HCT116 (cell line): ENCODE results near the gene TCHP. TPM values are rescaled to one million over a fixed set of nuclear protein-coding genes. Genes with fewer than 3 reads are reported as not detected.
A peak's percentile ranks its signal among the peaks of the same experiment; 100 is the strongest.

Experiments used
- ATAC-seq: fragments of 200-7000 bp; cut with Tn5 transposase; 2 replicates; pipeline ENCODE4 v1.9.1; 2020; ENCODE audit warnings: mild to moderate bottlenecking, moderate library complexity
- BruUV-seq: library from RNA; stranded (reverse); fragments of 400-500 nt; replicated peaks from 2 replicates; lab custom pipeline; 2021; lab: Mats Ljungman, UMichigan
- CTCF ChIA-PET: fragments of 300-600 bp; sonication (Branson Sonifier 250); formaldehyde crosslinking; loops from one replicate; lab custom pipeline; 2021; ENCODE audit warnings: antibody characterized with exemption; lab: Charles Lee
- POLR2A ChIA-PET: fragments of 300-600, 350-600 bp; sonication (Branson Sonifier 250); formaldehyde crosslinking; loops from one replicate; lab custom pipeline; 2021; ENCODE audit warnings: antibody characterized with exemption; lab: Charles Lee
- RAD21 ChIA-PET, 2 experiments: fragments of 300-600 bp; sonication (Branson Sonifier 250); formaldehyde crosslinking; loops; one replicate each; lab custom pipeline; 2023; ENCODE audit warnings: low total read pairs in 2 of 2; ENCODE audit not compliant: uncharacterized antibody in 2 of 2, unreplicated experiment in 2 of 2, low non-redundant PET in 1 of 2; lab: Charles Lee
- DNase-seq: peaks from one replicate; pipeline ENCODE4 v3.0.0-alpha.2; 2010; ENCODE audit warnings: low read depth, low spot score
- H2AFZ ChIP-seq: fragments of 200-600 bp; shearing (Covaris generic), sonication (generic); 2 replicates; pipeline ENCODE4 v1.6.1; 2017; ENCODE audit warnings: low read depth, mixed run types, mixed read lengths, antibody characterized with exemption, low read length; ENCODE audit not compliant: poor library complexity, severe bottlenecking
- H3K27ac ChIP-seq: 2 replicates; pipeline ENCODE4 v1.5.1; 2012; ENCODE audit warnings: low read depth, low read length
- H3K27me3 ChIP-seq: fragments of 200-600 bp; sonication (generic); 2 replicates; pipeline ENCODE4 v1.6.1; 2016; ENCODE audit warnings: mixed run types, low read length, mixed read lengths; ENCODE audit not compliant: insufficient read depth
- H3K36me3 ChIP-seq, 2 experiments: fragments of 200-500 bp in 1 of 2; fragments of 200-600 bp in 1 of 2; sonication (Bioruptor generic) in 1 of 2; sonication (generic) in 1 of 2; 2 replicates each; pipeline versions ENCODE4 v1.5.1 to v1.6.1; 2014 to 2016; ENCODE audit warnings: low read length in 2 of 2, inconsistent platforms in 1 of 2, mixed read lengths in 1 of 2, mixed run types in 1 of 2; ENCODE audit not compliant: insufficient read depth in 2 of 2, control insufficient read depth in 1 of 2
- H3K4me1 ChIP-seq, 2 experiments: fragments of 200-600 bp in 1 of 2; sonication (generic) in 1 of 2; 2 replicates each; pipeline versions ENCODE4 v1.5.1 to v1.6.1; 2012 to 2017; ENCODE audit warnings: low read length in 2 of 2, inconsistent platforms in 1 of 2, mild to moderate bottlenecking in 1 of 2, mixed read lengths in 1 of 2, mixed run types in 1 of 2, moderate library complexity in 1 of 2; ENCODE audit not compliant: insufficient read depth in 2 of 2, control insufficient read depth in 1 of 2
- H3K4me2 ChIP-seq: fragments of 200-600 bp; sonication (generic); 2 replicates; pipeline ENCODE4 v1.6.1; 2017; ENCODE audit warnings: mixed run types, low read length, mixed read lengths
- H3K4me3 ChIP-seq, 2 experiments: fragments of 200-600 bp in 1 of 2; sonication (generic) in 1 of 2; replicated peaks in 1 of 2; 2 replicates each; pipeline ENCODE4 v1.5.1; 2011 to 2016; ENCODE audit warnings: low read length in 2 of 2, control low read depth in 1 of 2, low read depth in 1 of 2, mild to moderate bottlenecking in 1 of 2, mixed read lengths in 1 of 2, mixed run types in 1 of 2
- H3K79me2 ChIP-seq: fragments of 200-600 bp; sonication (generic); 2 replicates; pipeline ENCODE4 v1.6.1; 2017; ENCODE audit warnings: mild to moderate bottlenecking, mixed run types, low read length, moderate library complexity, mixed read lengths; ENCODE audit not compliant: insufficient read depth
- H3K9ac ChIP-seq: fragments of 200-600 bp; sonication (generic); 2 replicates; pipeline ENCODE4 v1.6.1; 2016; ENCODE audit warnings: low read length, mixed read lengths
- H3K9me2 ChIP-seq: fragments of 200-600 bp; sonication (generic), shearing (Covaris generic); 2 replicates; pipeline ENCODE4 v1.6.1; 2017; ENCODE audit warnings: mixed run types, mild to moderate bottlenecking, moderate library complexity; ENCODE audit not compliant: insufficient read depth
- H3K9me3 ChIP-seq, 2 experiments: fragments of 200-500 bp in 1 of 2; fragments of 200-600 bp in 1 of 2; sonication (Bioruptor generic) in 1 of 2; sonication (generic) in 1 of 2; 2 replicates each; pipeline ENCODE4 v1.6.1; 2014 to 2017; ENCODE audit warnings: low read length in 2 of 2, mixed read lengths in 2 of 2, inconsistent platforms in 1 of 2, low read depth in 1 of 2, mild to moderate bottlenecking in 1 of 2, mixed run types in 1 of 2, moderate library complexity in 1 of 2; ENCODE audit not compliant: control insufficient read depth in 1 of 2, insufficient read depth in 1 of 2
- H4K20me1 ChIP-seq: fragments of 200-600 bp; sonication (generic), shearing (Covaris generic); 2 replicates; pipeline ENCODE4 v1.6.1; 2017; ENCODE audit warnings: mixed run types, mild to moderate bottlenecking, moderate library complexity; ENCODE audit not compliant: insufficient read depth
- CTCF ChIP-seq, 3 experiments: fragments of 200-600 bp in 1 of 3; sonication (generic) in 1 of 3; IDR thresholded peaks in 2 of 3; conservative IDR thresholded peaks in 1 of 3; 2 replicates each; pipeline ENCODE4 v1.5.1; 2012 to 2017; ENCODE audit warnings: low read depth in 2 of 3, low read length in 2 of 3, antibody characterized with exemption in 1 of 3, borderline replicate concordance in 1 of 3, control low read depth in 1 of 3, mild to moderate bottlenecking in 1 of 3, mixed read lengths in 1 of 3, mixed run types in 1 of 3, moderate library complexity in 1 of 3; ENCODE audit not compliant: insufficient read depth in 1 of 3
- EGR1 ChIP-seq: IDR thresholded peaks from 2 replicates; pipeline ENCODE4 v1.6.1; 2012; ENCODE audit warnings: low read depth
- ELF1 ChIP-seq: IDR thresholded peaks from 2 replicates; pipeline ENCODE4 v1.6.1; 2012; ENCODE audit warnings: low read depth, borderline replicate concordance
- EZH2 ChIP-seq: fragments of 200-600 bp; sonication (generic); IDR thresholded peaks from 2 replicates; pipeline ENCODE4 v1.6.1; 2017; ENCODE audit warnings: antibody characterized with exemption, mixed run types
- SIN3A ChIP-seq: IDR thresholded peaks from 2 replicates; pipeline ENCODE4 v1.6.1; 2012; ENCODE audit warnings: low read depth
- TCF7L2 ChIP-seq: IDR thresholded peaks from 2 replicates; pipeline ENCODE4 v1.7.0; 2011; ENCODE audit warnings: borderline replicate concordance, inconsistent platforms; ENCODE audit not compliant: insufficient read depth, insufficient read length; ENCODE audit errors: extremely low read depth
- ZNF274 ChIP-seq: fragments of 200-500 bp; sonication (Bioruptor generic); IDR thresholded peaks from 2 replicates; pipeline ENCODE4 v1.6.1; 2014; ENCODE audit warnings: mild to moderate bottlenecking, low read depth, low read length, inconsistent platforms
- intact Hi-C: fragments of 100-400 bp; cut with micrococcal nuclease; formaldehyde crosslinking; loops from 2 replicates; pipeline ENCODE4 v1.10.0; 2022
- total RNA-seq: library from RNA; stranded (reverse); gene quantifications from one replicate; pipeline ENCODE4 v1.2.1, GENCODE V29; 2021; ENCODE audit not compliant: unreplicated experiment

Gene TCHP
- total RNA-seq, 1 experiment from 2014 or later = 17.3 TPM

- no peak overlapping the region for H3K4me2 ChIP-seq
- POLR2A ChIA-PET = no interaction called here
Observed at GRCh38 chr12:109967383-109968031, 67.4 kb downstream of the TCHP start.

More at GRCh38 chr12:109967383-109968031, 67.4 kb downstream of the TCHP start:
- no peaks in the 10 kb centered on the region for H3K9me3 ChIP-seq
- no peaks in the 10 kb centered on the region for H3K27me3 ChIP-seq
- no peak overlapping the region for H3K4me3 ChIP-seq
- H3K9me2 ChIP-seq = no peaks in the 10 kb centered on the region
- TF ChIP-seq TCF7L2 (no peak), EGR1 (no peak), CTCF (IDR thresholded peaks at IDR 0.05 in 2 of 3, conservative IDR thresholded peaks at IDR 0.05 in 1 of 3; ENCODE audit: borderline replicate concordance in 1 of 3, insufficient read depth in 1 of 3, low read depth in 2 of 3, low read length in 2 of 3) (no peak), EZH2 (no peak), ZNF274 (no peak), ELF1 (no peak), SIN3A (no peak)
- H3K9ac ChIP-seq = no peak overlapping the region
- no peaks in the 10 kb centered on the region for H4K20me1 ChIP-seq
- H3K27ac ChIP-seq = peak overlapping the region; percentile 8; the same call in 1 of the 2 replicates
- no TSS peak for BruUV-seq
- no peak overlapping the region for H2AFZ ChIP-seq
- CTCF ChIA-PET = no interaction called here
- DNase-seq (no peak), ATAC-seq (0 out of 2 replicates have a peak, but pooled peaks have one; percentile 20)
- peaks cover 0 to 9% of the 10 kb centered on the region in 2 experiments; a peak in 2 of 4 replicates for H3K36me3 ChIP-seq
- RAD21 ChIA-PET = no interaction called here
- peaks cover 3 to 20% of the 10 kb centered on the region in 2 experiments; a peak in 3 of 4 replicates for H3K4me1 ChIP-seq
- no peaks in the 10 kb centered on the region for H3K79me2 ChIP-seq
- intact Hi-C loops = no loop called here

Other genes starting within 250 kb of the TCHP start
- gene FAM222A, start 186.4 kb upstream of the TCHP start, total RNA-seq = 3.7 TPM
- gene TRPV4, start 66.9 kb upstream of the TCHP start, total RNA-seq = 0.54 TPM
- 26.6 TPM for gene GLTP, start 19.7 kb upstream of the TCHP start, total RNA-seq
- 21.5 TPM for gene GIT2, start 96.1 kb downstream of the TCHP start, total RNA-seq
- gene ANKRD13A, start 99.2 kb downstream of the TCHP start, total RNA-seq = 19.9 TPM
- gene C12orf76, start 148.2 kb downstream of the TCHP start, total RNA-seq = 10.1 TPM
- 9.0 TPM for gene IFT81, start 224.1 kb downstream of the TCHP start, total RNA-seq